ENCODE measurements around the gene LXN. TPM values are rescaled to one million over a fixed set of nuclear protein-coding genes. Genes with fewer than 3 reads are reported as not detected.

The LXN gene
- total RNA-seq, 1 donor from 2014 or later, result 50.3 TPM

- DNase-seq (ENCODE audit: low read depth), result peak; percentile 68
Measured at GRCh38 chr3:158668506-158668905, 3.9 kb downstream of the LXN start.

DNA sequence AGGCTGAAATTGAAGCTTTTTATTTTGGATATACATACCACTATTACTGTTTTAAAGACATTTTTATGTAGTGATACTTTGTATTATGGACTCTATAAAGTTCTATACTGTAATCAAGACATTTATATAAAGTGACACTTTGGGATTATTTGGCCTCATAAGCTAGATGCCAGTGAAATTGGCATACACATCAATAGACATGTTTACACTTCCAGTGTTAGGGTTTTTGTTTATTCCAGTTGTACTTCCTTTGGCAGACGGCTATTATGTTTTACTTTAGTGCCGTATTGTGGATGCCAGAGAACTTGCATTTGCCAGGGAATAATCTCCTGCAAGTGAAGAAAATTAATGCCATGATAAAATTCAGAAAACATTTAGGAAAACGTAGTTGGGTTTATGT is 6.0 kb downstream of the LXN start:
- no peak for DNase-seq (ENCODE audit: low read depth)

DNA sequence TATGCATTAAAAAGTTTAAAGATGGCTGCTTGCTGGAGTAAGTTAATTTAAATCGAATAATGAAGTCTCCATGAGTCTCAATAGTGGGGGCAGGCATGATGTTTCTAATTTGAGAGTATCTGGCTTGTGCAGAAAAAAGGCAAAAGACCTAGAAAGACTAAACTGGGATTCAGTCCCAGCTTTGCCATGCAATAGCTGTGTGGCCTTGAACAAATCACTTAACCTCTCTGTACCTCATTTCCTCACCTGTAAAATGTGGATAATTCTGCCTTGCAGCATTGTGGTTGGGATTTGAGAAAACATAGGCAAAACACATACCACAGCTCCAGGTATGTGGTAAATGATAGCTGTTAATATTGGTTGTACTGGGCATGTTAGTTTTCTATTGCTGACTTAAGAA is 8.6 kb downstream of the LXN start:
- no peak for DNase-seq (ENCODE audit: low read depth)

DNA sequence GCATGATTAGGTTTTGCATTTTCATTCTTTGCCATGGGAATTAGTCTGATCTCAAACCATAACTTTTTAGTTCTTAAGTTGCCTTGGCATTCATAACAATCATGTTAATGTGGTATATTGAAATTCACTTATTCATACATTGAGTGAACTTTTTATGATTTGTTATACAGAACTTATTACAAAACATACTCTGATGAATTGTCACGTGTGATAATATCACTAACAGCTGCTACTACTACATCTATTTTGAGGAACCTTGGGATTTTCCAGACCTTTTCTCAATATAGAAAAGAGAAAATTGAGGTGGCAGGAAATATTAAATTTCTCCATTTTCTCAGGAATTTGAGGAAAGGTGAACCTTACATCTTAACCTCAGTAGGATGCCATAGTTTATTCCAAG is 9.2 kb downstream of the LXN start:
- no peak for DNase-seq (ENCODE audit: low read depth)

GRCh38 chr3:158660711-158661110 is 11.7 kb downstream of the LXN start:
- DNase-seq (ENCODE audit: low read depth), result no peak

- peak; percentile 67 for DNase-seq (ENCODE audit: low read depth)
Measured at GRCh38 chr3:158659454-158660237, 12.8 kb downstream of the LXN start.

DNA sequence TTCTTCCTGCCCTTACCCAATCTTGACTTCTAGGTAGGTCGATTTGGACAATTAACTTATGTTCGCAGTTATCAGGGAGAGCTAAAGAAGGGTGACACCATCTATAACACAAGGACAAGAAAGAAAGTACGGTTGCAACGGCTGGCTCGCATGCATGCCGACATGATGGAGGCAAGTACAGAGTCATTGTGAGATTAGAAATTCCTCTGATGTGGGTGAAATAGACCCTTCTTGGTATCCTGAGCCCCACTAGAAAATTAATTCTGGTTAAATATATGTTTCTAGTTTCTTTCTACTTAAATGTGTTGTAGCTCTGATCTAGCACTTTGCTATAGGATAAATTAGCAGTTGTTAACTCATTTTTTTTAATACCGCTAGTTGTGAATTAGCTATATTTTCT is 13.6 kb downstream of the LXN start:
- no peak for DNase-seq (ENCODE audit: low read depth)

DNA sequence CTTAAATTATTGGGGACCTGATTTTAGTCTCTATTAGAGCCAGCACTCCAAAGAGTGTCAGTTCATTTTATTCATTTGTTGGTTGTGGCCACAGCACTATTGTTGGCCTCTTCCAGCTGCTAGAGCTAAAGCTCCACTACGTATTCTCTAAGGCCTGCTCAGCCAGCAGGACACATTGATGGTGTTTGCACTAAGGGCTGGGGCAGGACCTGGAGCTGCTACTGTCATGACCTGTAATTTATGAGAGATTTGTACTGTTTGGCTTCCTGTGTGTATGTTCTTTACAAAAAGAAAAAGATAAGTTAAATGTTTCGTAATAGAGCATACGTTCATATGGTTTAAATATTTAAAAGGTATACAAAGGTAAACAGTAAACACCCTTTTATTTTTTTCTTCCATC is 20.0 kb downstream of the LXN start:
- DNase-seq (ENCODE audit: low read depth), result no peak

DNA sequence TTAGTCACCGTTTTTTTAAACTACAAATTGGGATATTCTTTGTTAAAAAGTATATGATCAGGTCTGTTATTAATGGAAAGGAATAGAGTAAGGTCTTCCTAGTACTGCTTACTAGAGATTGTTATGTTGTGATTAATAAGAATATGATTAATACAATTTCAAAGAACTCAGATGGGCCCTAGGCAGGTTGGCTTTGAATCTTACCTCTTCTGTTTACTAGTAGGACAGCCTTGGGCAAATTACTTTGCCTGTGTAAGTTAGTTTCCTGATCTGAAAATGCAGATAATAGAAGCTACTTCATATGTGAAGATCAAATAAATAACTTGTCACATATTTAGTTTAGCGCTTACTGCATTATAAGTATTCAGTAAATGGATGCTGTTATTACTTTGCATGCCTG is 21.3 kb downstream of the LXN start:
- no peak for DNase-seq (ENCODE audit: low read depth)

DNA sequence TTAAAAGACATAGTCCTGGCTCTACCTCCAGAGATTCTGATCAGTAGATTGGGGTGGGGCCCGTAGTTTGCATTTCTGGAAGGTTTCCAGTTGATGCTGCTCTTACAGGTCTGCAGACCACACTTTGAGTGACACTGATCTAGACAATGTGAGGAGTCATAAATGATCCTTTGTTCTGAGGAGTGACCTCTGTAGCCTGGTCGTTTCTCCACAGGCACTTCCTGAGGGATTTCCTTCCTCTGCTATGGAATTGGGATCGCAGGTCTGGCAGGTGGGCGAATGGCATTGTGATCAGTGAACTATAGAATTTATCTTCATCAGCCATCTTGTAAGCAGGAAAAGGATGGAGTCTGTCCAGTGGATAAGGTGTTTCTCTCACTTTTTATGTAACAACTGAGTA is 22.7 kb downstream of the LXN start:
- DNase-seq (ENCODE audit: low read depth), result no peak

- DNase-seq (ENCODE audit: low read depth), result peak; percentile 93
Measured at GRCh38 chr3:158644345-158644908, 28.0 kb downstream of the LXN start, which contains the start of gene GFM1. GFM1 (plus strand) TSS chr3:158644527; CDS start chr3:158644635, 108 bp downstream.

DNA sequence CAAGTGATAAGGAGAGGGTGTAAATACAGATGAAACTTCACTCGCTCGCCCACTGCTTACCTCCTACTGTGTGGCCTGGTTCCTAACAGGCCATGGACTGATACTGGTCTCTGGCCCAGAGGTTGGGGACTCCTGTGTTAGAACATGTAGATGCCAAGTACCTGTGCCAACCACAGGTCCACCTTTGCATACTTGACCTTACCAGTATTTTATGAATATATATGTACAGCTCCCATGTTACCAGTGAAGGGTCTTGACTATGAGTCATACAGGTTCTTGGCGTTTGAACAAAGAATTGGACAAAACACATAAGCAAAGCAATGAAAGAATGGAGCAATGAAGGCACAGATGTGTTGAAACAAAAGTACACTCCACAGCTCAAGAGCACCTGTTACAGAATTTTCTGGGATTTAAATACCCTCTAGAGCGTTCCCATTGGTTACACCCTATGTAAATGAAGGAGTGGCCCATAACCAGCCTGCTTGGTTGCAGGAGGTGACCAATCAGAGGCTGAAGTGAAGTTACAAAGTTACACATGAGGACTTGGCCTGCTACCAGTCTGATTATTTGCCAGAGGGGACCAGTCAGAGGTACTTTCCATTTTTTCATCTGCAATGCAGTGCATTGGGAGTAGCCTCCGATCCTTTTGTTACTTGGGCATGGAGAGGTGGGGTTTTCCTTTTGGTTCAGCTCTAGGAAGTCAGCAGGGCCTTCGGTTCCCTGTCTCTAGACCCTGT is 29.8 kb downstream of the LXN start:
- no peak for DNase-seq (ENCODE audit: low read depth)

DNA sequence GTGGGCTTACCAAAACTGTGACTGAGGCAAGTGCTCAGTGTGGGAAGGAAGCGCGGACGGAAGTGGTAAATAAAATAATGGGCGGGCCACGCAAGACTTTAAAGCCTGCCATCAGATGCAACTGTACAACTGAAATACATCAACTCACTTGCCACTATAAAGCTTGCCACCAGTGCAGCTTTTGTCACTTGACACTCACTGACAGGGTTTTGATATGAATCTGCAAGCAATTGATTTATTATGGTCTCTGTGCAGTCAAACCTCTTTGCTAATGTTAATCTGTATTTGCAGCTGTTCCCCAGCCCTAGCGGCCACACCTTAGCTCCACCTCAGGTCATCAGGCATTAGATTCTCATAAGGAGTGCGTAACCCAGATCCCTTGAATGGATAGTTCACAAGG is 30.4 kb downstream of the LXN start:
- DNase-seq (ENCODE audit: low read depth), result no peak

DNA sequence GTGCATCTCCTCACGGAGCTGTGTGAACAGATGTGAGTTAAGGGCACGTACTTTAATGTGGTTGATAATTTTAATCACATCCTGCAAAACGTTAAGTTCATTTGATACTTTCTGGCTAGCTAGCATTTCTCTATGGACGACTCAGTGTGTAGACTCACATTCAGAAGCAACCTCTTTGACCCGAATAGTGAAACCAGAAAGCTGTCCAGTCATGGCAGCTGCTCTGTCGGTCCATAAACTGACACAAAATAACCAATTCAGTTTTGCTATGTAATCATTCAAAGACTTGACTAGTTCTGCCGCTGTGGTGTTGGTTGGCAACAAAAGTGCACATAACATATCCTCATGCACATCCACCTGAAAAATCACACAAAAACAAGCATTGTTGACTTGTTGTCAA is 31.8 kb downstream of the LXN start:
- no peak for DNase-seq (ENCODE audit: low read depth)

GRCh38 chr3:158631981-158632380 is 40.5 kb downstream of the LXN start:
- DNase-seq (ENCODE audit: low read depth), result no peak

- DNase-seq (ENCODE audit: low read depth), result no peak
Measured at GRCh38 chr3:158625881-158626280, 46.6 kb downstream of the LXN start.

DNA sequence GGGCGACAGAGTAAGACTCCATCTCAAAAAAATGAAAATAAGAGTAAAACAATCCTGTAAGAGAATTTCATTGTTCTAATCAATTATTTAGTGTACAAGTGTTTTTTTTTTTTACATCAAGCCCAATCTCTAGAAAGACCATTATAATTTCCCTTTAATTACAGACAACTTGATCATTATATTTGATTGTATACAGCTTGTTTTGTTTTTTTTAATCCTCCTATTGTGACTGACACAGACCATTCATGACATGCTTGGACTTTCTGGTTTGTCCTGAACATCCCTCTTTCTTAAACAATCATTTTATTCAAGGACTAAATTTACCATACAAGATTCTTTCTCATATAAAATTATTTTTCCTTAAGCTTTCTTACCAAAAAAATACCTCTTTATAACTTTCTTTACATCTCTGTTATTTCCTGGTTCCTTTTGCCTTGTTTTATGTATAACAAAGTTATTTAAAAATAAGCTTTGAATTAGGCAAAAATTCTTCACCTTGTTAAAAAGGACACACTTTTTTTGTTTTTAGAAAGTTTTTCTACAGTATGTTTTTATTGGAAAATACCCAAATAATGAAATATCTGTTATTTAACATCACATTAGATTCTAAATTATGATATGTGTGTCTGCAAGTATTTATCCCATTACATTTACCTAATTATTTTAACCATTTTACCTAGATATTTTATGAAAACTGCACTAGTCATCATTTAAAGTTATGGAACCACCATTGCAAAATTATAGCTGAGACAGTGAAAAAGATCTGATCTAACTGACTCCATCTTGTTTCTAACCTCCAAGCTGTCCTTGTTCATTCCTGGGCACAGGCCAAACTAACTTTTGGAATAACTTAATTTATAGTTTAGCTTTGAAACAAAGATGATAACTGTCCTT is 54.2 kb downstream of the LXN start:
- no peak for DNase-seq (ENCODE audit: low read depth)

Other genes starting within 250 kb of the LXN start
- gene MLF1, start 101.5 kb downstream of the LXN start, total RNA-seq, result 21.4 and 31.4 TPM in 2 replicates
- gene GFM1, start 28.1 kb downstream of the LXN start, total RNA-seq, result 72.7 and 79.7 TPM in 2 replicates
- gene RARRES1, start 59.8 kb upstream of the LXN start, total RNA-seq, result 7.8 and 27.5 TPM in 2 replicates
- 97.6 and 98.1 TPM in 2 replicates for gene MFSD1, start 129.4 kb upstream of the LXN start, total RNA-seq

Measured in renal cortical epithelial cell (primary cell).